Measurements from ENCODE around the gene DMD.

DMD gene

GRCh38 chrX:33032700-33033099, 178.6 kb downstream of the DMD start:
- Histone ChIP-seq H3K27me3 (ENCODE audit: insufficient read depth, low read length, poor library complexity, severe bottlenecking) (no peaks in the 10 kb centered on the region), H3K79me2 (ENCODE audit: insufficient read depth, low read length) (no peaks in the 10 kb centered on the region), H3K9me3 (ENCODE audit: insufficient read depth, low read depth, low read length) (no peaks in the 10 kb centered on the region), H3K4me2 (ENCODE audit: low read depth, low read length, poor library complexity, severe bottlenecking) (no peak overlapping the region), H4K20me1 (ENCODE audit: insufficient read depth, low read length, poor library complexity, severe bottlenecking) (no peaks in the 10 kb centered on the region), H2AFZ (ENCODE audit: low read length) (no peak overlapping the region), H3K4me1 (ENCODE audit: insufficient read depth, low read length, poor library complexity, severe bottlenecking) (no peaks in the 10 kb centered on the region), H3K9me2 (replicated peaks; ENCODE audit: low read depth, low read length) (no peaks in the 10 kb centered on the region), H3F3A (ENCODE audit: low read depth) (no peaks in the 10 kb centered on the region), H3K36me3 (ENCODE audit: insufficient read depth, low read length) (no peaks in the 10 kb centered on the region), H3K9ac (ENCODE audit: low read depth, low read length, poor library complexity, severe bottlenecking) (no peak overlapping the region), H3K4me3 (ENCODE audit: low read length, poor library complexity, severe bottlenecking) (no peak overlapping the region)
- no peak for TF ChIP-seq EZH2phosphoT487 (IDR thresholded peaks at IDR 0.05; ENCODE audit: borderline replicate concordance)

GRCh38 chrX:33014949-33015348, 196.4 kb downstream of the DMD start:
- H3K9ac ChIP-seq (ENCODE audit: low read depth, low read length, poor library complexity, severe bottlenecking) = no peak overlapping the region
- H3K4me2 ChIP-seq (ENCODE audit: low read depth, low read length, poor library complexity, severe bottlenecking) = no peak overlapping the region
- H3K4me1 ChIP-seq (ENCODE audit: insufficient read depth, low read length, poor library complexity, severe bottlenecking) = no peaks in the 10 kb centered on the region
- no peaks in the 10 kb centered on the region for H4K20me1 ChIP-seq (ENCODE audit: insufficient read depth, low read length, poor library complexity, severe bottlenecking)
- no peak overlapping the region for H2AFZ ChIP-seq (ENCODE audit: low read length)
- H3K27me3 ChIP-seq (ENCODE audit: insufficient read depth, low read length, poor library complexity, severe bottlenecking) = no peaks in the 10 kb centered on the region
- TF ChIP-seq EZH2phosphoT487 (IDR thresholded peaks at IDR 0.05; ENCODE audit: borderline replicate concordance) = no peak
- TF ChIP-seq CTCF (conservative IDR thresholded peaks at IDR 0.05; ENCODE audit: low read length) = no peak
- no peak overlapping the region for H3K4me3 ChIP-seq (ENCODE audit: low read length, poor library complexity, severe bottlenecking)
- H3F3A ChIP-seq (ENCODE audit: low read depth) = no peaks in the 10 kb centered on the region
- H3K36me3 ChIP-seq (ENCODE audit: insufficient read depth, low read length) = no peaks in the 10 kb centered on the region
- no peaks in the 10 kb centered on the region for H3K79me2 ChIP-seq (ENCODE audit: insufficient read depth, low read length)
- no peaks in the 10 kb centered on the region for H3K9me2 ChIP-seq (replicated peaks; ENCODE audit: low read depth, low read length)
- no peaks in the 10 kb centered on the region for H3K9me3 ChIP-seq (ENCODE audit: insufficient read depth, low read depth, low read length)

DNA sequence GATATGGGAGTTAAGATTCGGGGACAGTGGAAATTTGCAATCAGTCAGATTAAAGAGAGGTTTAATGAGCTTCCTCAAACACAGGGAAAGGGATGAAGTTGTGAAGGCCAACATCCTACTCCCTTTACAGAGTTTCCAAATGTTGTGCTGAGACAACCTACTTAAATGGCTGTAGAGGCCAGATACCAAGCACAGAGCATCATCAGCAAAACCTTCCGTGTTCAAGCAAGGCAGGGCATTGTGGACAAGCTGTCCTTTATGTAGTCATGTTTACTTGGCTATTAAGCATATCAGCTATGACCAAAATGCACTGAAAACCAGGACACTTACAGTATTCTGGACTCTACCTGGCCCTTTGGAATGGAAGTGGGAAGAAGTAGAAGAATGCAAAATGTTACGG, 197.3 kb downstream of the DMD start:
- H3K4me3 ChIP-seq (ENCODE audit: low read length, poor library complexity, severe bottlenecking) = no peak overlapping the region
- H3F3A ChIP-seq (ENCODE audit: low read depth) = no peaks in the 10 kb centered on the region
- H3K9me2 ChIP-seq (replicated peaks; ENCODE audit: low read depth, low read length) = no peaks in the 10 kb centered on the region
- no peaks in the 10 kb centered on the region for H3K36me3 ChIP-seq (ENCODE audit: insufficient read depth, low read length)
- no peak overlapping the region for H2AFZ ChIP-seq (ENCODE audit: low read length)
- H3K9me3 ChIP-seq (ENCODE audit: insufficient read depth, low read depth, low read length) = no peaks in the 10 kb centered on the region
- H3K4me2 ChIP-seq (ENCODE audit: low read depth, low read length, poor library complexity, severe bottlenecking) = no peak overlapping the region
- no peaks in the 10 kb centered on the region for H3K79me2 ChIP-seq (ENCODE audit: insufficient read depth, low read length)
- H3K27me3 ChIP-seq (ENCODE audit: insufficient read depth, low read length, poor library complexity, severe bottlenecking) = no peaks in the 10 kb centered on the region
- H3K9ac ChIP-seq (ENCODE audit: low read depth, low read length, poor library complexity, severe bottlenecking) = no peak overlapping the region
- H4K20me1 ChIP-seq (ENCODE audit: insufficient read depth, low read length, poor library complexity, severe bottlenecking) = no peaks in the 10 kb centered on the region
- no peak for TF ChIP-seq CTCF (conservative IDR thresholded peaks at IDR 0.05; ENCODE audit: low read length)
- no peaks in the 10 kb centered on the region for H3K4me1 ChIP-seq (ENCODE audit: insufficient read depth, low read length, poor library complexity, severe bottlenecking)

DNA sequence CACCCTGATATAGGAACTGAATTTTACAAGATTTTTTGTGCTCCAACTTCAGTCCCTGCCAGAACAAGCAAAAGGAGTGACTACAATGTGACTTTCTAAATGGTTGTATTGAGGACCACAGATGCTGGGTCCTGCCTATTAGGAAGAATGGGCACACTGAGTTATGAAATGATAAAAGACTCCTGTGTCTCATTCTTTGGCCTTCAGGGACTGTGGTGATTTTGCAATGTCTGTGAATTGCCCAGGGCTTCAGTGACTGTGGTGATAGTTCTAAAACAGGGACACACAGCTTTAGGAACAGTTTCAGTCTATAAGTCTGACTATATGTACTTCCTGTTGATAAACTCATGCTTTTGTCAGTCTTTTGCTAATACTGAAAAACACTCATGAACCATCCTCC, 210.2 kb downstream of the DMD start:
- Histone ChIP-seq H3K9me3 (ENCODE audit: insufficient read depth, low read depth, low read length) (no peaks in the 10 kb centered on the region), H3K79me2 (ENCODE audit: insufficient read depth, low read length) (no peaks in the 10 kb centered on the region), H3K4me1 (ENCODE audit: insufficient read depth, low read length, poor library complexity, severe bottlenecking) (no peaks in the 10 kb centered on the region), H4K20me1 (ENCODE audit: insufficient read depth, low read length, poor library complexity, severe bottlenecking) (no peaks in the 10 kb centered on the region), H3K4me3 (ENCODE audit: low read length, poor library complexity, severe bottlenecking) (no peak overlapping the region), H3K4me2 (ENCODE audit: low read depth, low read length, poor library complexity, severe bottlenecking) (no peak overlapping the region), H3K9ac (ENCODE audit: low read depth, low read length, poor library complexity, severe bottlenecking) (no peak overlapping the region), H3F3A (ENCODE audit: low read depth) (no peaks in the 10 kb centered on the region), H3K27me3 (ENCODE audit: insufficient read depth, low read length, poor library complexity, severe bottlenecking) (no peaks in the 10 kb centered on the region), H3K9me2 (replicated peaks; ENCODE audit: low read depth, low read length) (no peaks in the 10 kb centered on the region), H3K36me3 (ENCODE audit: insufficient read depth, low read length) (no peaks in the 10 kb centered on the region), H2AFZ (ENCODE audit: low read length) (no peak overlapping the region)
- TF ChIP-seq CTCF (conservative IDR thresholded peaks at IDR 0.05; ENCODE audit: low read length) = no peak
- no peak for TF ChIP-seq EZH2phosphoT487 (IDR thresholded peaks at IDR 0.05; ENCODE audit: borderline replicate concordance)
